RCC 7860 (cell line): Measurements from ENCODE around the gene AHRR.
"Not testable (repeated sequence)": the region's sequence is repeated elsewhere in the genome, so short reads cannot be mapped to it uniquely, and the experiment has no call there.

Experiments
- DNase-seq: peaks from one replicate; pipeline ENCODE4 v3.0.0-alpha.2; 2015; ENCODE audit warnings: low spot score
- FAIRE-seq: peaks from 2 replicates; lab custom pipeline; 2012; peaks lifted over from hg19 to GRCh38; lab: Jason Lieb, UNC

Gene AHRR

GRCh38 chr5:405421-405820 lies 83.9 kb downstream of the AHRR start:
- FAIRE-seq: no peak
- no peak for DNase-seq

GRCh38 chr5:406041-406440 lies 84.5 kb downstream of the AHRR start:
- no peak for FAIRE-seq
- DNase-seq: no peak

- DNase-seq (no peak), FAIRE-seq (no peak)
Measured at GRCh38 chr5:407051-407450, 85.5 kb downstream of the AHRR start.

- FAIRE-seq (no peak), DNase-seq (no peak)
Measured at GRCh38 chr5:407801-408268, 86.3 kb downstream of the AHRR start.

GRCh38 chr5:410911-411517 lies 89.5 kb downstream of the AHRR start:
- FAIRE-seq (no peak), DNase-seq (peak; percentile 17)

- DNase-seq (no peak), FAIRE-seq (no peak)
Measured at GRCh38 chr5:411728-412127, 90.2 kb downstream of the AHRR start.

GRCh38 chr5:414991-415927 lies 93.7 kb downstream of the AHRR start:
- not testable (repeated sequence) for DNase-seq, FAIRE-seq

GRCh38 chr5:415928-416635 lies 94.6 kb downstream of the AHRR start:
- FAIRE-seq (no peak), DNase-seq (no peak)

GRCh38 chr5:416636-416960 lies 95.1 kb downstream of the AHRR start:
- FAIRE-seq (no peak), DNase-seq (no peak)

GRCh38 chr5:417301-418161 lies 96.0 kb downstream of the AHRR start:
- DNase-seq: no peak
- FAIRE-seq: no peak

GRCh38 chr5:418162-419121 lies 96.9 kb downstream of the AHRR start:
- no peak for FAIRE-seq
- DNase-seq: no peak

- no peak for DNase-seq
- FAIRE-seq: no peak
Measured at GRCh38 chr5:419970-420369, 98.5 kb downstream of the AHRR start.

GRCh38 chr5:420632-421286 lies 99.2 kb downstream of the AHRR start:
- FAIRE-seq (no peak), DNase-seq (no peak)

GRCh38 chr5:421287-421880 lies 99.9 kb downstream of the AHRR start:
- FAIRE-seq (no peak), DNase-seq (no peak)

- DNase-seq (no peak), FAIRE-seq (no peak)
Measured at GRCh38 chr5:421901-422300, 100.4 kb downstream of the AHRR start.

GRCh38 chr5:422323-423232 lies 101.1 kb downstream of the AHRR start:
- DNase-seq: no peak
- no peak for FAIRE-seq

GRCh38 chr5:423233-423565 lies 101.7 kb downstream of the AHRR start:
- DNase-seq (no peak), FAIRE-seq (no peak)
